Liver (tissue), 9 donors: ENCODE data around the gene SLC44A1. TPM values are rescaled to one million over a fixed set of nuclear protein-coding genes. Genes with fewer than 3 reads are reported as not detected.
A peak's percentile ranks its signal among the peaks of the same experiment; 100 is the strongest.

Source experiments
- DNase-seq: peaks from one replicate; pipeline ENCODE4 v3.0.0-alpha.2; 2017; ENCODE audit warnings: low spot score
- H3K27ac ChIP-seq, 2 donors: one replicate each; pipeline ENCODE4 v1.7.0; 2013; ENCODE audit warnings: inconsistent platforms in 2 of 2, low read length in 2 of 2, control low read depth in 1 of 2, low read depth in 1 of 2, mild to moderate bottlenecking in 1 of 2
- H3K27me3 ChIP-seq, 4 donors: one replicate each; pipeline versions ENCODE4 v1.6.1 to v1.7.0; 2013; ENCODE audit warnings: low read length in 3 of 4, inconsistent platforms in 1 of 4, mild to moderate bottlenecking in 1 of 4, moderate library complexity in 1 of 4; ENCODE audit not compliant: control insufficient read depth in 4 of 4, insufficient read depth in 4 of 4
- H3K36me3 ChIP-seq, 4 donors: one replicate each; pipeline versions ENCODE4 v1.6.1 to v1.7.0; 2013; ENCODE audit warnings: low read length in 3 of 4, mild to moderate bottlenecking in 3 of 4, low read depth in 1 of 4, moderate library complexity in 1 of 4; ENCODE audit not compliant: control insufficient read depth in 4 of 4, insufficient read depth in 3 of 4
- H3K4me1 ChIP-seq, 4 donors: one replicate each; pipeline versions ENCODE4 v1.6.1 to v1.7.0; 2013; ENCODE audit warnings: low read length in 3 of 4, mild to moderate bottlenecking in 3 of 4, moderate library complexity in 1 of 4; ENCODE audit not compliant: control insufficient read depth in 4 of 4, insufficient read depth in 4 of 4
- H3K4me3 ChIP-seq, 3 donors: one replicate each; pipeline versions ENCODE4 v1.6.1 to v1.7.0; 2013; ENCODE audit warnings: low read length in 3 of 3, control low read depth in 1 of 3, low read depth in 1 of 3, mild to moderate bottlenecking in 1 of 3
- H3K9ac ChIP-seq, 2 donors: one replicate each; pipeline ENCODE4 v1.7.0; 2013; ENCODE audit warnings: low read length in 2 of 2, mild to moderate bottlenecking in 2 of 2, moderate library complexity in 2 of 2, control low read depth in 1 of 2, low read depth in 1 of 2
- H3K9me3 ChIP-seq, 4 donors: one replicate each; pipeline versions ENCODE4 v1.6.1 to v1.7.0; 2013; ENCODE audit warnings: low read length in 3 of 4; ENCODE audit not compliant: control insufficient read depth in 4 of 4
- ATF3 ChIP-seq: IDR thresholded peaks from 2 replicates; pipeline ENCODE4 v1.6.1; 2016; ENCODE audit warnings: antibody characterized with exemption
- CTCF ChIP-seq: fragments of 150-350 bp; IDR thresholded peaks from 2 replicates; pipeline ENCODE4 v1.5.1; 2017; ENCODE audit warnings: improper control_type of control experiment, low read depth, low read length; ENCODE audit not compliant: missing input control
- EGR1 ChIP-seq, 2 donors: IDR thresholded peaks; 2 replicates each; pipeline ENCODE4 v1.6.1; 2016 to 2018; ENCODE audit warnings: antibody characterized with exemption in 2 of 2, low read depth in 2 of 2
- FOXA1 ChIP-seq: IDR thresholded peaks from 2 replicates; pipeline ENCODE4 v1.6.1; 2016; ENCODE audit warnings: antibody characterized with exemption
- FOXA2 ChIP-seq: IDR thresholded peaks from 2 replicates; pipeline ENCODE4 v1.6.1; 2016; ENCODE audit warnings: antibody characterized with exemption
- GABPA ChIP-seq, 2 donors: IDR thresholded peaks in 1 of 2; conservative IDR thresholded peaks in 1 of 2; 2 replicates each; pipeline ENCODE4 v1.6.1; 2016; ENCODE audit warnings: antibody characterized with exemption in 2 of 2, mild to moderate bottlenecking in 1 of 2, moderate library complexity in 1 of 2
- HNF4A ChIP-seq, 2 donors: conservative IDR thresholded peaks; 2 replicates each; pipeline ENCODE4 v1.6.1; 2016; ENCODE audit warnings: antibody characterized with exemption in 2 of 2, mild to moderate bottlenecking in 2 of 2
- HNF4G ChIP-seq: IDR thresholded peaks from 2 replicates; pipeline ENCODE4 v1.6.1; 2016; ENCODE audit warnings: antibody characterized with exemption
- JUND ChIP-seq, 2 donors: IDR thresholded peaks; 2 replicates each; pipeline ENCODE4 v1.6.1; 2016; ENCODE audit warnings: antibody characterized with exemption in 2 of 2
- MAX ChIP-seq: IDR thresholded peaks from 2 replicates; pipeline ENCODE4 v1.6.1; 2016; ENCODE audit warnings: antibody characterized with exemption
- NR2F2 ChIP-seq: IDR thresholded peaks from 2 replicates; pipeline ENCODE4 v1.6.1; 2016; ENCODE audit warnings: antibody characterized with exemption
- RAD21 ChIP-seq, 2 donors: IDR thresholded peaks; 2 replicates each; pipeline ENCODE4 v1.6.1; 2016; ENCODE audit warnings: antibody characterized with exemption in 2 of 2, mild to moderate bottlenecking in 2 of 2
- REST ChIP-seq: IDR thresholded peaks from 2 replicates; pipeline ENCODE4 v1.6.1; 2016; ENCODE audit warnings: antibody characterized with exemption, mild to moderate bottlenecking
- RXRA ChIP-seq, 2 donors: IDR thresholded peaks; 2 replicates each; pipeline ENCODE4 v1.6.1; 2017 to 2018; ENCODE audit warnings: antibody characterized with exemption in 2 of 2, mild to moderate bottlenecking in 1 of 2
- SP1 ChIP-seq: IDR thresholded peaks from 2 replicates; pipeline ENCODE4 v1.6.1; 2018; ENCODE audit warnings: antibody characterized with exemption, mild to moderate bottlenecking
- TAF1 ChIP-seq: conservative IDR thresholded peaks from 2 replicates; pipeline ENCODE4 v1.6.1; 2016; ENCODE audit warnings: antibody characterized with exemption, mild to moderate bottlenecking
- YY1 ChIP-seq: IDR thresholded peaks from 2 replicates; pipeline ENCODE4 v1.6.1; 2016; ENCODE audit warnings: antibody characterized with exemption, mild to moderate bottlenecking
- ZBTB33 ChIP-seq: IDR thresholded peaks from 2 replicates; pipeline ENCODE4 v1.6.1; 2016; ENCODE audit warnings: antibody characterized with exemption
- WGBS: extraction: QIAGEN DNeasy Blood & Tissue Kit; methylation state at CpG from one replicate; pipeline ENCODE4 v1.1.7; 2013; 5-methylcytosine and 5-hydroxymethylcytosine counted together
- polyA plus RNA-seq, 2 donors: library from polyadenylated mRNA; stranded (reverse) in 1 of 2; unstranded in 1 of 2; fragments of 200-250 nt in 1 of 2; fragments of >200 nt in 1 of 2; fragmentation: Nextera tagmentation in 1 of 2; extraction: Ambion mirVana in 1 of 2; gene quantifications; one replicate each; pipeline versions ENCODE4 v1.2.1 to v1.2.3, GENCODE V29; 2013 to 2015
- total RNA-seq, 2 donors: library from RNA; depleted of rRNA; stranded (reverse); fragments of >200 nt; gene quantifications; one replicate each; pipeline ENCODE4 v1.2.3, GENCODE V29; 2014
- donor health status: healthy.
- donor health status: healthy.
- donor health status: healthy.
- donor health status: healthy.
- donor health status: healthy.

The SLC44A1 gene
- total and polyA plus RNA-seq, 4 donors = 18.1 to 73.1 (median 53.1) TPM

GRCh38 chr9:105243015-105243686, 1.3 kb upstream of the SLC44A1 start:
- H3K4me3 ChIP-seq = no peak overlapping the region
- H3K4me1 ChIP-seq = peaks cover 2 to 20% (median 13%) of the 10 kb centered on the region in 4 donors
- no peaks in the 10 kb centered on the region for H3K36me3 ChIP-seq
- no peak for TF ChIP-seq SP1
- H3K27me3 ChIP-seq = no peaks in the 10 kb centered on the region
- no peak overlapping the region for H3K9ac ChIP-seq
- no peak for DNase-seq
- H3K27ac ChIP-seq = no peak overlapping the region
- no peaks in the 10 kb centered on the region for H3K9me3 ChIP-seq
- 60% methylated on average over 5 of the region's 5 CpGs for WGBS

GRCh38 chr9:105244734-105245028, 230 bp downstream of the SLC44A1 start:
- H3K9me3 ChIP-seq = no peaks in the 10 kb centered on the region
- peak overlapping the region; percentile 83 to 98 (median 88) for H3K4me3 ChIP-seq
- no peaks in the 10 kb centered on the region for H3K27me3 ChIP-seq
- H3K4me1 ChIP-seq = peaks cover 5 to 16% (median 11%) of the 10 kb centered on the region in 4 donors
- WGBS = under 1% methylated on average over 48 of the region's 48 CpGs
- H3K36me3 ChIP-seq = no peaks in the 10 kb centered on the region
- peak overlapping the region; percentile 11 to 85 for H3K9ac ChIP-seq
- H3K27ac ChIP-seq = peak overlapping the region; percentile 75 to 91
- TF ChIP-seq JUND (IDR thresholded peaks at IDR 0.05) = no peak
- DNase-seq = no peak

GRCh38 chr9:105245029-105245890, 809 bp downstream of the SLC44A1 start:
- no peaks in the 10 kb centered on the region for H3K9me3 ChIP-seq
- WGBS = under 1% methylated on average over 57 of the region's 57 CpGs
- peak; percentile 44 for DNase-seq
- peak overlapping the region; percentile 75 to 85 for H3K9ac ChIP-seq
- TF ChIP-seq HNF4G (no peak), REST (peak; percentile 22), FOXA2 (no peak), MAX (no peak), YY1 (peak; percentile 23), RAD21 (IDR thresholded peaks at IDR 0.05) (peak; percentile 14 to 35), GABPA (IDR thresholded peaks at IDR 0.05 in 1 of 2, conservative IDR thresholded peaks at IDR 0.05 in 1 of 2) (no peak), FOXA1 (no peak), RXRA (IDR thresholded peaks at IDR 0.05) (peak in 1 of 2 donors; percentile 10), JUND (IDR thresholded peaks at IDR 0.05) (no peak), ZBTB33 (no peak), CTCF (peak; percentile 19), TAF1 (peak; percentile 50), EGR1 (IDR thresholded peaks at IDR 0.05; ENCODE audit: low read depth in 2 of 2) (no peak), NR2F2 (no peak), HNF4A (conservative IDR thresholded peaks at IDR 0.05) (no peak), SP1 (peak; percentile 11), ATF3 (no peak)
- H3K4me1 ChIP-seq = peaks cover 7 to 16% (median 12%) of the 10 kb centered on the region in 4 donors
- no peaks in the 10 kb centered on the region for H3K27me3 ChIP-seq
- H3K27ac ChIP-seq = peak overlapping the region; percentile 75 to 91
- peak overlapping the region; percentile 83 to 98 (median 88) for H3K4me3 ChIP-seq
- H3K36me3 ChIP-seq = no peaks in the 10 kb centered on the region
